ENCODE data around the gene ZEB2.

GRCh38 chr2:144405321-144405720 is 114.6 kb downstream of the ZEB2 start:
- no peak for TF ChIP-seq POLR2A (IDR thresholded peaks at IDR 0.05; ENCODE audit: low read depth, low read length)
- TF ChIP-seq EP300 (IDR thresholded peaks at IDR 0.05; ENCODE audit: borderline replicate concordance in 1 of 2, control insufficient read depth in 1 of 2, low read depth in 2 of 2, low read length in 2 of 2): no peak
- TF ChIP-seq NBN (IDR thresholded peaks at IDR 0.05): no peak
- no peak for TF ChIP-seq YY1 (IDR thresholded peaks at IDR 0.05; ENCODE audit: low read depth, low read length)
- TF ChIP-seq, protein P1, sequence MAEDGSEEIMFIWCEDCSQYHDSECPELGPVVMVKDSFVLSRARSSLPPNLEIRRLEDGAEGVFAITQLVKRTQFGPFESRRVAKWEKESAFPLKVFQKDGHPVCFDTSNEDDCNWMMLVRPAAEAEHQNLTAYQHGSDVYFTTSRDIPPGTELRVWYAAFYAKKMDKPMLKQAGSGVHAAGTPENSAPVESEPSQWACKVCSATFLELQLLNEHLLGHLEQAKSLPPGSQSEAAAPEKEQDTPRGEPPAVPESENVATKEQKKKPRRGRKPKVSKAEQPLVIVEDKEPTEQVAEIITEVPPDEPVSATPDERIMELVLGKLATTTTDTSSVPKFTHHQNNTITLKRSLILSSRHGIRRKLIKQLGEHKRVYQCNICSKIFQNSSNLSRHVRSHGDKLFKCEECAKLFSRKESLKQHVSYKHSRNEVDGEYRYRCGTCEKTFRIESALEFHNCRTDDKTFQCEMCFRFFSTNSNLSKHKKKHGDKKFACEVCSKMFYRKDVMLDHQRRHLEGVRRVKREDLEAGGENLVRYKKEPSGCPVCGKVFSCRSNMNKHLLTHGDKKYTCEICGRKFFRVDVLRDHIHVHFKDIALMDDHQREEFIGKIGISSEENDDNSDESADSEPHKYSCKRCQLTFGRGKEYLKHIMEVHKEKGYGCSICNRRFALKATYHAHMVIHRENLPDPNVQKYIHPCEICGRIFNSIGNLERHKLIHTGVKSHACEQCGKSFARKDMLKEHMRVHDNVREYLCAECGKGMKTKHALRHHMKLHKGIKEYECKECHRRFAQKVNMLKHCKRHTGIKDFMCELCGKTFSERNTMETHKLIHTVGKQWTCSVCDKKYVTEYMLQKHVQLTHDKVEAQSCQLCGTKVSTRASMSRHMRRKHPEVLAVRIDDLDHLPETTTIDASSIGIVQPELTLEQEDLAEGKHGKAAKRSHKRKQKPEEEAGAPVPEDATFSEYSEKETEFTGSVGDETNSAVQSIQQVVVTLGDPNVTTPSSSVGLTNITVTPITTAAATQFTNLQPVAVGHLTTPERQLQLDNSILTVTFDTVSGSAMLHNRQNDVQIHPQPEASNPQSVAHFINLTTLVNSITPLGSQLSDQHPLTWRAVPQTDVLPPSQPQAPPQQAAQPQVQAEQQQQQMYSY (CRISPR knock-in tag; IDR thresholded peaks at IDR 0.05): no peak
- TF ChIP-seq RFX5 (IDR thresholded peaks at IDR 0.05; ENCODE audit: low read depth, low read length): no peak
- no peak for TF ChIP-seq HDAC2 (IDR thresholded peaks at IDR 0.05)
- no peak for TF ChIP-seq CTCF (IDR thresholded peaks at IDR 0.05 in 2 of 3, conservative IDR thresholded peaks at IDR 0.05 in 1 of 3; ENCODE audit: control insufficient read depth in 2 of 3, extremely low read depth in 1 of 3, insufficient read depth in 1 of 3, low read depth in 3 of 3, low read length in 3 of 3)

Measured in GM12878 (cell line).